ENCODE measurements around the gene SLC26A1. TPM values are rescaled to one million over a fixed set of nuclear protein-coding genes. Genes with fewer than 3 reads are reported as not detected.
A peak's percentile ranks its signal among the peaks of the same experiment; 100 is the strongest.

The SLC26A1 gene
- total RNA-seq, 1 experiment from 2014 or later: 0.09 TPM

DNA sequence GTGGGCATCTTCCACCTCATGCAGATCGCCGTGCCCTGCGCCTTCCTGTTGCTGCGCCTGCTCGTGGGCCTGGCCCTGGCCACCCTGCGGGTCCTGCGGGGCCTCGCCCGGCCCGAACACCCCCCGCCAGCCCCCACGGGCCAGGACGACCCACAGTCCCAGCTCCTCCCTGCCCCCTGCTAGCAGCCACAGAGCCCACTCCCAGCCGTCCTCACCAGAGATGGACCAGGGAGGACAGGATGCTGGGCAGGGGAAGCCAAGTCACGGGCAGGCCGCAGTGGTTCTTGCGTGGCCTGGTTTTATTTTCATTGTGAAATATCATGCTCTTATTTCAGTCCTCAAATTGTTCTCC, 34.9 kb downstream of the SLC26A1 start:
- peak overlapping the region in 1 of 3 experiments; percentile 83; a peak in 1 of 7 replicates for H3K27ac Mint-ChIP-seq
- H3K79me2 ChIP-seq (ENCODE audit: insufficient read depth, low read length): no peaks in the 10 kb centered on the region
- TF ChIP-seq, protein P1, sequence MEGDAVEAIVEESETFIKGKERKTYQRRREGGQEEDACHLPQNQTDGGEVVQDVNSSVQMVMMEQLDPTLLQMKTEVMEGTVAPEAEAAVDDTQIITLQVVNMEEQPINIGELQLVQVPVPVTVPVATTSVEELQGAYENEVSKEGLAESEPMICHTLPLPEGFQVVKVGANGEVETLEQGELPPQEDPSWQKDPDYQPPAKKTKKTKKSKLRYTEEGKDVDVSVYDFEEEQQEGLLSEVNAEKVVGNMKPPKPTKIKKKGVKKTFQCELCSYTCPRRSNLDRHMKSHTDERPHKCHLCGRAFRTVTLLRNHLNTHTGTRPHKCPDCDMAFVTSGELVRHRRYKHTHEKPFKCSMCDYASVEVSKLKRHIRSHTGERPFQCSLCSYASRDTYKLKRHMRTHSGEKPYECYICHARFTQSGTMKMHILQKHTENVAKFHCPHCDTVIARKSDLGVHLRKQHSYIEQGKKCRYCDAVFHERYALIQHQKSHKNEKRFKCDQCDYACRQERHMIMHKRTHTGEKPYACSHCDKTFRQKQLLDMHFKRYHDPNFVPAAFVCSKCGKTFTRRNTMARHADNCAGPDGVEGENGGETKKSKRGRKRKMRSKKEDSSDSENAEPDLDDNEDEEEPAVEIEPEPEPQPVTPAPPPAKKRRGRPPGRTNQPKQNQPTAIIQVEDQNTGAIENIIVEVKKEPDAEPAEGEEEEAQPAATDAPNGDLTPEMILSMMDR (conservative IDR thresholded peaks at IDR 0.05): no peak
- no peak for DNase-seq
- H4K5ac ChIP-seq (ENCODE audit: insufficient read length, low read depth, low read length): no peak overlapping the region
- no peak overlapping the region for H3K4me3 Mint-ChIP-seq
- peaks cover 0 to 5% (median 0%) of the 10 kb centered on the region in 3 experiments; a peak in 1 of 7 replicates for H3K36me3 Mint-ChIP-seq (ENCODE audit: insufficient read depth in 1 of 3, low read depth in 3 of 3)
- no peaks in the 10 kb centered on the region for H3K27me3 ChIP-seq (ENCODE audit: insufficient read depth, low read length)
- no peaks in the 10 kb centered on the region for H3K9me3 Mint-ChIP-seq
- H3K18ac ChIP-seq (ENCODE audit: insufficient read length, low read depth, low read length): no peak overlapping the region
- H2BK5ac ChIP-seq (ENCODE audit: insufficient read length, low read length): no peak overlapping the region
- no peak overlapping the region for H2AK5ac ChIP-seq (ENCODE audit: insufficient read length, low read length)
- no peak overlapping the region for H3K14ac ChIP-seq (ENCODE audit: insufficient read depth, low read length)
- no peak overlapping the region for H2BK15ac ChIP-seq (ENCODE audit: low read depth, low read length)
- H3K27me3 Mint-ChIP-seq (ENCODE audit: low read depth): no peaks in the 10 kb centered on the region
- no peak overlapping the region for H2BK12ac ChIP-seq (ENCODE audit: insufficient read length, low read depth, low read length)
- H3T11ph ChIP-seq (ENCODE audit: low read length): no peak overlapping the region
- no CpG with 5 or more reads among the region's 17 CpGs for WGBS (ENCODE audit: extremely low coverage, insufficient read length, low lambda C conversion rate)
- H3K56ac ChIP-seq (ENCODE audit: insufficient read length, low read depth, low read length): no peak overlapping the region
- no peaks in the 10 kb centered on the region for H3K79me1 ChIP-seq (ENCODE audit: insufficient read depth, low read depth, low read length, poor library complexity, severe bottlenecking)
- H2BK20ac ChIP-seq (ENCODE audit: low read depth, low read length, poor library complexity, severe bottlenecking): no peak overlapping the region
- no peak overlapping the region for H2AFZ ChIP-seq (ENCODE audit: low read length)
- no peak overlapping the region for H3K9ac ChIP-seq (ENCODE audit: extremely low read depth, insufficient read length, low read length)
- H4K91ac ChIP-seq (ENCODE audit: insufficient read length, low read depth, low read length): no peak overlapping the region
- no peak overlapping the region for H3K23ac ChIP-seq (ENCODE audit: insufficient read length, low read depth, low read length)
- no peaks in the 10 kb centered on the region for H4K20me1 ChIP-seq (ENCODE audit: control insufficient read depth, insufficient read depth, insufficient read length)
- H3K4me1 Mint-ChIP-seq: no peaks in the 10 kb centered on the region
- H3K27ac ChIP-seq (ENCODE audit: insufficient read length, low read depth, low read length): no peak overlapping the region
- no peaks in the 10 kb centered on the region for H3K9me3 ChIP-seq (ENCODE audit: control insufficient read depth, low read depth, low read length)
- H2BK120ac ChIP-seq (ENCODE audit: low read depth, low read length, poor library complexity, severe bottlenecking): no peak overlapping the region
- no peaks in the 10 kb centered on the region for H3K4me1 ChIP-seq (ENCODE audit: insufficient read depth, low read length)
- H3K4me2 ChIP-seq (ENCODE audit: insufficient read depth, insufficient read length, low read length): no peak overlapping the region
- no peaks in the 10 kb centered on the region for H3K23me2 ChIP-seq (ENCODE audit: insufficient read length, low read depth, low read length, poor library complexity, severe bottlenecking)
- H4K8ac ChIP-seq (replicated peaks; ENCODE audit: insufficient read length, low read depth, low read length): no peak overlapping the region
- no peak overlapping the region for H3K4ac ChIP-seq (ENCODE audit: low read depth, low read length)

All from H9 (cell line).